Measurements from ENCODE around the gene ANXA5.
A peak's percentile ranks its signal among the peaks of the same experiment; 100 is the strongest.

The ANXA5 gene

DNA sequence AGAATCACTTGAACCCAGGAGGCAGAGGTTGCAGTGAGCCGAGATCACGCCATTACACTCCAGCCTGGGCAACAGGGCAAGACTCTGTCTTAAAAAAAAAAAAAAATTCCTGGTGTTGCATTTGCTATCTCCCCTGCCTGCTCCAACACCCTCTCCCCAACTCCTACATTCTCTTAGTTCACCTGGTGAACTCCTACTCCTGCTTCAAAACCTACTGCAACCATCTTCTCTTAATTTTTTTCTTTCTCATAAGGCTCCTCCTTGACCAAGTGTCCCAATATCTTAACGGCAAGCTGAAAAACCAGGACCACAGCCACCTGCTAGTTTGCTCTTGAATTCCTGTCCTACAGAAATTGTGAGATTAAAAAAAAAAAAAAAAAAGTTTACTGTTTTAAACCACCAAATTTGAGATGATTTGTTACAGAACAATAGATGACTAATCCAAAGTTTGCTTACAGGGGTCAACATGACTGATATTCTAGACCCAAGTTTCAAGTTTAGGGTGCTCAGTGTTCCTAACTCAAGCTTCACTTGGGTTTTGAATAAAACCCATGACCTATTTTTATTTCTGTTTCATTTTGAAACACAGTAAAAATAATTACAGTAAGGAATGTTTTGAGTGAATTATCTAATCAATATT lies 13.1 kb upstream of the ANXA5 start:
- H3K27ac ChIP-seq (ENCODE audit: low read length) = no peak overlapping the region
- no peaks in the 10 kb centered on the region for H3K79me2 ChIP-seq (ENCODE audit: insufficient read depth, low read length)
- H3K27me3 ChIP-seq (ENCODE audit: insufficient read depth, low read length, poor library complexity) = peaks cover 5% of the 10 kb centered on the region
- no peak overlapping the region for H2AFZ ChIP-seq (ENCODE audit: low read depth, low read length)
- no peaks in the 10 kb centered on the region for H4K20me1 ChIP-seq (ENCODE audit: insufficient read depth, low read length)
- DNase-seq = no peak
- ATAC-seq (ENCODE audit: insufficient read depth, low read depth) = no peak
- no peak overlapping the region for H3K4me3 ChIP-seq (ENCODE audit: low read depth in 1 of 2, low read length in 2 of 2)
- H3K36me3 ChIP-seq (ENCODE audit: insufficient read depth, low read length) = no peaks in the 10 kb centered on the region
- TF ChIP-seq EZH2 (IDR thresholded peaks at IDR 0.05; ENCODE audit: borderline replicate concordance, low read depth, low read length, severe bottlenecking) = no peak
- TF ChIP-seq, protein P1, sequence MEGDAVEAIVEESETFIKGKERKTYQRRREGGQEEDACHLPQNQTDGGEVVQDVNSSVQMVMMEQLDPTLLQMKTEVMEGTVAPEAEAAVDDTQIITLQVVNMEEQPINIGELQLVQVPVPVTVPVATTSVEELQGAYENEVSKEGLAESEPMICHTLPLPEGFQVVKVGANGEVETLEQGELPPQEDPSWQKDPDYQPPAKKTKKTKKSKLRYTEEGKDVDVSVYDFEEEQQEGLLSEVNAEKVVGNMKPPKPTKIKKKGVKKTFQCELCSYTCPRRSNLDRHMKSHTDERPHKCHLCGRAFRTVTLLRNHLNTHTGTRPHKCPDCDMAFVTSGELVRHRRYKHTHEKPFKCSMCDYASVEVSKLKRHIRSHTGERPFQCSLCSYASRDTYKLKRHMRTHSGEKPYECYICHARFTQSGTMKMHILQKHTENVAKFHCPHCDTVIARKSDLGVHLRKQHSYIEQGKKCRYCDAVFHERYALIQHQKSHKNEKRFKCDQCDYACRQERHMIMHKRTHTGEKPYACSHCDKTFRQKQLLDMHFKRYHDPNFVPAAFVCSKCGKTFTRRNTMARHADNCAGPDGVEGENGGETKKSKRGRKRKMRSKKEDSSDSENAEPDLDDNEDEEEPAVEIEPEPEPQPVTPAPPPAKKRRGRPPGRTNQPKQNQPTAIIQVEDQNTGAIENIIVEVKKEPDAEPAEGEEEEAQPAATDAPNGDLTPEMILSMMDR (IDR thresholded peaks at IDR 0.05; ENCODE audit: borderline replicate concordance, extremely low read depth, low read length, poor library complexity, severe bottlenecking) = no peak
- no peaks in the 10 kb centered on the region for H3K4me1 ChIP-seq (ENCODE audit: insufficient read depth, low read length)
- H3K4me2 ChIP-seq (ENCODE audit: insufficient read depth, low read length) = no peak overlapping the region
- H3K9ac ChIP-seq (ENCODE audit: low read depth, low read length) = no peak overlapping the region
- H3K9me3 ChIP-seq (ENCODE audit: insufficient read depth, low read length, severe bottlenecking) = no peaks in the 10 kb centered on the region

DNA sequence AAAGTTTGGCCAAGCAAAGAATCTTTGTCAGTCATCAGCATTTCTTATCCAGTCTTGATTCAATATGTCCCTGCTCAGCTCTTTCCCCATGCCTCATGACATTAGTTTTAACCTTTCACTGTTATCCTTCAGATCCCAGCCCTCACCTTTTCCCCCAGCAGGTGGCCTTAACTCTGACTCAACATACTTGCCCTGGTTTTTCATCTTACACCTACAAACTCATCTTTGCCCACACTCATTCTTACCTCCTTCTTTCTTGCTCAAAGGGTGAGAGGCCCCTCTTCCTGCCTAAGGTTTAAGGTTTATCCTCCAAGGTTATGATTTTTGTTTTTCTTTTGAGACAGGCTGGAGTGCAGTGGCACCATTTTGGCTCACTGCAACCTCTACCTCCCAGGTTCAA lies 10.6 kb upstream of the ANXA5 start:
- Histone ChIP-seq H3K79me2 (ENCODE audit: insufficient read depth, low read length) (no peaks in the 10 kb centered on the region), H3K27ac (ENCODE audit: low read length) (no peak overlapping the region), H3K9ac (ENCODE audit: low read depth, low read length) (no peak overlapping the region), H3K27me3 (ENCODE audit: insufficient read depth, low read length, poor library complexity) (no peaks in the 10 kb centered on the region), H3K4me1 (ENCODE audit: insufficient read depth, low read length) (no peaks in the 10 kb centered on the region), H4K20me1 (ENCODE audit: insufficient read depth, low read length) (no peaks in the 10 kb centered on the region), H3K36me3 (ENCODE audit: insufficient read depth, low read length) (no peaks in the 10 kb centered on the region), H2AFZ (ENCODE audit: low read depth, low read length) (no peak overlapping the region), H3K4me3 (ENCODE audit: low read depth in 1 of 2, low read length in 2 of 2) (no peak overlapping the region), H3K9me3 (ENCODE audit: insufficient read depth, low read length, severe bottlenecking) (no peaks in the 10 kb centered on the region), H3K4me2 (ENCODE audit: insufficient read depth, low read length) (no peak overlapping the region)
- no peak for ATAC-seq (ENCODE audit: insufficient read depth, low read depth)
- TF ChIP-seq, protein P1 (IDR thresholded peaks at IDR 0.05; ENCODE audit: borderline replicate concordance, extremely low read depth, low read length, poor library complexity, severe bottlenecking) = no peak
- no peak for TF ChIP-seq EZH2 (IDR thresholded peaks at IDR 0.05; ENCODE audit: borderline replicate concordance, low read depth, low read length, severe bottlenecking)
- no peak for DNase-seq

DNA sequence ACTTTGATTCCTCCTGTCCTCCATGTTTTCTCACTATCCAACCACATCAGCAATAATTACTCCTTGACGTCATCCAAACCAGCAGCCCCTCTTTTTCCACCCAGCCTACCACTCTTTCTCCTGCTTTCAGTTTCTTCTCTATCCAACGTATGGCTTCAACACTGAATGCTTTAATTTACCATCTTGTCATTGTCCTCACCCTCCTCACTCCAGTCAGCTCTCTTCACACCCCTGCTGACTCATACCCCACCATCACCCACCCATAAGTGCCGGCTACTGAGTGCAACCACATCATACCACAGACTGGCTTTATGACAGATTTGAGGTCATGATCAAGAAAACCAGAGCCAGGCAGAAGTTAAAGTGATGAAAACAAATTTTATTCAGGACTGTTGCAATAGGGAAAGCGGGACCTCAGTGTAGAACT lies 9.8 kb upstream of the ANXA5 start:
- Histone ChIP-seq H3K27me3 (ENCODE audit: insufficient read depth, low read length, poor library complexity) (peaks cover 1% of the 10 kb centered on the region), H3K79me2 (ENCODE audit: insufficient read depth, low read length) (no peaks in the 10 kb centered on the region), H3K9ac (ENCODE audit: low read depth, low read length) (no peak overlapping the region), H3K27ac (ENCODE audit: low read length) (no peak overlapping the region), H3K9me3 (ENCODE audit: insufficient read depth, low read length, severe bottlenecking) (no peaks in the 10 kb centered on the region), H3K4me1 (ENCODE audit: insufficient read depth, low read length) (no peaks in the 10 kb centered on the region), H4K20me1 (ENCODE audit: insufficient read depth, low read length) (no peaks in the 10 kb centered on the region), H3K36me3 (ENCODE audit: insufficient read depth, low read length) (no peaks in the 10 kb centered on the region), H3K4me3 (ENCODE audit: low read depth in 1 of 2, low read length in 2 of 2) (no peak overlapping the region), H2AFZ (ENCODE audit: low read depth, low read length) (no peak overlapping the region), H3K4me2 (ENCODE audit: insufficient read depth, low read length) (no peak overlapping the region)
- TF ChIP-seq EZH2 (IDR thresholded peaks at IDR 0.05; ENCODE audit: borderline replicate concordance, low read depth, low read length, severe bottlenecking) = no peak
- TF ChIP-seq, protein P1 (IDR thresholded peaks at IDR 0.05; ENCODE audit: borderline replicate concordance, extremely low read depth, low read length, poor library complexity, severe bottlenecking) = no peak
- ATAC-seq (ENCODE audit: insufficient read depth, low read depth) (peak; percentile 71; the same call in 2 of the 3 replicates), DNase-seq (peak; percentile 19)
